AML-193 (cell line): ENCODE data around the gene POLR3H.

ENCODE experiments used
- DNase-seq, 2 experiments: peaks; one replicate each; lab custom pipeline; 2025; lab: John Stamatoyannopoulos, UW

POLR3H gene

GRCh38 chr22:41537203-41537602, 7.1 kb downstream of the POLR3H start:
- DNase-seq = no peak

GRCh38 chr22:41535244-41535643, 9.0 kb downstream of the POLR3H start:
- no peak for DNase-seq

- no peak for DNase-seq
Measured at GRCh38 chr22:41534219-41534618, 10.1 kb downstream of the POLR3H start.

GRCh38 chr22:41532908-41533825, 11.1 kb downstream of the POLR3H start:
- peak; percentile 38 to 53 for DNase-seq

- DNase-seq = no peak
Measured at GRCh38 chr22:41531715-41532477, 12.4 kb downstream of the POLR3H start.

- DNase-seq = no peak
Measured at GRCh38 chr22:41530890-41531714, 13.2 kb downstream of the POLR3H start.

- DNase-seq = no peak
Measured at GRCh38 chr22:41528938-41529561, 15.2 kb downstream of the POLR3H start.

GRCh38 chr22:41528132-41528766, 16.0 kb downstream of the POLR3H start:
- DNase-seq = no peak

- DNase-seq = no peak
Measured at GRCh38 chr22:41526830-41527799, 17.2 kb downstream of the POLR3H start.

GRCh38 chr22:41526226-41526829, 17.9 kb downstream of the POLR3H start:
- no peak for DNase-seq

- DNase-seq = no peak
Measured at GRCh38 chr22:41525450-41526225, 18.6 kb downstream of the POLR3H start.

GRCh38 chr22:41524809-41525449, 19.3 kb downstream of the POLR3H start:
- no peak for DNase-seq

- no peak for DNase-seq
Measured at GRCh38 chr22:41524251-41524661, 20.0 kb downstream of the POLR3H start.

GRCh38 chr22:41523464-41524221, 20.6 kb downstream of the POLR3H start:
- no peak for DNase-seq

- no peak for DNase-seq
Measured at GRCh38 chr22:41522813-41523212, 21.5 kb downstream of the POLR3H start.

- DNase-seq = no peak
Measured at GRCh38 chr22:41521126-41521525, 23.1 kb downstream of the POLR3H start.

- no peak for DNase-seq
Measured at GRCh38 chr22:41518048-41518347, 26.3 kb downstream of the POLR3H start.
